ENCODE data around the gene JMY. TPM values are rescaled to one million over a fixed set of nuclear protein-coding genes. Genes with fewer than 3 reads are reported as not detected.

Gene JMY
- total RNA-seq, 2 experiments from 2014 or later = 73.3 to 73.5 TPM

- TF ChIP-seq CTCF (IDR thresholded peaks at IDR 0.05) = no peak
- no peaks in the 10 kb centered on the region for H3K27me3 Mint-ChIP-seq
- H3K36me3 Mint-ChIP-seq (ENCODE audit: low read depth) = no peaks in the 10 kb centered on the region
- ChIA-PET POLR2A (no interaction called here), CTCF (interaction anchor here (1.4 kb wide), 1 partner anchor 15 kb away, joined by 3 read pairs; no protein-coding TSS in a partner anchor)
- Histone ChIP-seq H3K36me3 (ENCODE audit: insufficient read depth, low read length) (no peaks in the 10 kb centered on the region), H3K4me3 (ENCODE audit: low read length) (no peak overlapping the region), H3K27ac (ENCODE audit: low read depth in 1 of 2, low read length in 2 of 2) (no peak overlapping the region), H3K4me1 (ENCODE audit: insufficient read depth, low read length) (peaks cover 5% of the 10 kb centered on the region), H3K9me3 (ENCODE audit: control insufficient read depth in 1 of 2, insufficient read depth in 1 of 2, low read length in 2 of 2) (no peaks in the 10 kb centered on the region), H3K27me3 (ENCODE audit: control insufficient read depth in 1 of 2, insufficient read depth in 2 of 2, low read length in 2 of 2) (no peaks in the 10 kb centered on the region)
- H3K4me3 Mint-ChIP-seq = no peak overlapping the region
- H3K27ac Mint-ChIP-seq = no peak overlapping the region
- DNase-seq (no peak), ATAC-seq (ENCODE audit: poor library complexity) (no peak)
- peaks cover 6% of the 10 kb centered on the region for H3K4me1 Mint-ChIP-seq (ENCODE audit: low read depth)
- H3K9me3 Mint-ChIP-seq = no peaks in the 10 kb centered on the region
- intact Hi-C loops (cut with DNase I, micrococcal nuclease) = no loop called here
These were observed 45.7 kb upstream of the JMY start for GRCh38 chr5:79190235-79190529.

GRCh38 chr5:79191457-79191856 is 44.5 kb upstream of the JMY start:
- Histone ChIP-seq H3K27me3 (ENCODE audit: control insufficient read depth in 1 of 2, insufficient read depth in 2 of 2, low read length in 2 of 2) (no peaks in the 10 kb centered on the region), H3K4me1 (ENCODE audit: insufficient read depth, low read length) (peaks cover 5% of the 10 kb centered on the region), H3K4me3 (ENCODE audit: low read length) (no peak overlapping the region), H3K9me3 (ENCODE audit: control insufficient read depth in 1 of 2, insufficient read depth in 1 of 2, low read length in 2 of 2) (no peaks in the 10 kb centered on the region), H3K27ac (ENCODE audit: low read depth in 1 of 2, low read length in 2 of 2) (no peak overlapping the region), H3K36me3 (ENCODE audit: insufficient read depth, low read length) (no peaks in the 10 kb centered on the region)
- Mint-ChIP-seq H3K4me3 (no peak overlapping the region), H3K27me3 (no peaks in the 10 kb centered on the region), H3K4me1 (ENCODE audit: low read depth) (peaks cover 6% of the 10 kb centered on the region), H3K27ac (no peak overlapping the region), H3K9me3 (no peaks in the 10 kb centered on the region), H3K36me3 (ENCODE audit: low read depth) (no peaks in the 10 kb centered on the region)
- TF ChIP-seq CTCF (IDR thresholded peaks at IDR 0.05) = no peak
- intact Hi-C loops (cut with DNase I, micrococcal nuclease) = no loop called here
- POLR2A ChIA-PET = interaction anchor here (0.8 to 1.3 kb wide), 2 partner anchors 45 to 831 kb away, joined by 3 read pairs; partner anchors contain the start of gene SCAMP1
- CTCF ChIA-PET = interaction anchor here (0.7 kb wide), 1 partner anchor 15 kb away, joined by 3 read pairs; no protein-coding TSS in a partner anchor
- DNase-seq (peak in 1 of 14 experiments; percentile 10), ATAC-seq (ENCODE audit: poor library complexity) (no peak)

- ChIA-PET POLR2A (no interaction called here), CTCF (no interaction called here)
- intact Hi-C loops (cut with DNase I, micrococcal nuclease) = no loop called here
- Mint-ChIP-seq H3K27ac (peak overlapping the region; percentile 66), H3K27me3 (no peaks in the 10 kb centered on the region), H3K4me3 (no peak overlapping the region), H3K9me3 (no peaks in the 10 kb centered on the region), H3K4me1 (ENCODE audit: low read depth) (peaks cover 6% of the 10 kb centered on the region), H3K36me3 (ENCODE audit: low read depth) (no peaks in the 10 kb centered on the region)
- Histone ChIP-seq H3K4me1 (ENCODE audit: insufficient read depth, low read length) (peaks cover 5% of the 10 kb centered on the region), H3K9me3 (ENCODE audit: control insufficient read depth in 1 of 2, insufficient read depth in 1 of 2, low read length in 2 of 2) (no peaks in the 10 kb centered on the region), H3K36me3 (ENCODE audit: insufficient read depth, low read length) (no peaks in the 10 kb centered on the region), H3K27ac (ENCODE audit: low read depth in 1 of 2, low read length in 2 of 2) (no peak overlapping the region), H3K4me3 (ENCODE audit: low read length) (no peak overlapping the region), H3K27me3 (ENCODE audit: control insufficient read depth in 1 of 2, insufficient read depth in 2 of 2, low read length in 2 of 2) (no peaks in the 10 kb centered on the region)
- DNase-seq = peak in 1 of 14 experiments; percentile 3
- no peak for TF ChIP-seq CTCF (IDR thresholded peaks at IDR 0.05)
- peak; percentile 48 for ATAC-seq (ENCODE audit: poor library complexity)
These were observed 42.3 kb upstream of the JMY start for GRCh38 chr5:79193643-79194042.

Measured in CD4-positive, alpha-beta T cell (primary cell).